ENCODE measurements around the gene SPDYE1. TPM values are rescaled to one million over a fixed set of nuclear protein-coding genes. Genes with fewer than 3 reads are reported as not detected.

Gene SPDYE1
- total RNA-seq, 4 donors from 2014 or later, result 0.11 TPM; not detected in 3

- Histone ChIP-seq H3K36me3 (peaks cover 61 to 95% (median 89%) of the 10 kb centered on the region in 4 donors), H3K27me3 (no peaks in the 10 kb centered on the region), H3K27ac (replicated peaks in 1 of 4) (no peak overlapping the region), H3K9me3 (no peaks in the 10 kb centered on the region), H3K4me1 (peaks cover 0 to 7% (median 3%) of the 10 kb centered on the region in 4 donors), H3K4me3 (no peak overlapping the region)
- 93% methylated on average over 30 of the region's 30 CpGs for WGBS
- TF ChIP-seq POLR2AphosphoS5 (IDR thresholded peaks at IDR 0.05) (no peak), POLR2A (IDR thresholded peaks at IDR 0.05; ENCODE audit: low read depth) (no peak), EP300 (IDR thresholded peaks at IDR 0.05) (no peak)
- TF ChIP-seq, protein P1, sequence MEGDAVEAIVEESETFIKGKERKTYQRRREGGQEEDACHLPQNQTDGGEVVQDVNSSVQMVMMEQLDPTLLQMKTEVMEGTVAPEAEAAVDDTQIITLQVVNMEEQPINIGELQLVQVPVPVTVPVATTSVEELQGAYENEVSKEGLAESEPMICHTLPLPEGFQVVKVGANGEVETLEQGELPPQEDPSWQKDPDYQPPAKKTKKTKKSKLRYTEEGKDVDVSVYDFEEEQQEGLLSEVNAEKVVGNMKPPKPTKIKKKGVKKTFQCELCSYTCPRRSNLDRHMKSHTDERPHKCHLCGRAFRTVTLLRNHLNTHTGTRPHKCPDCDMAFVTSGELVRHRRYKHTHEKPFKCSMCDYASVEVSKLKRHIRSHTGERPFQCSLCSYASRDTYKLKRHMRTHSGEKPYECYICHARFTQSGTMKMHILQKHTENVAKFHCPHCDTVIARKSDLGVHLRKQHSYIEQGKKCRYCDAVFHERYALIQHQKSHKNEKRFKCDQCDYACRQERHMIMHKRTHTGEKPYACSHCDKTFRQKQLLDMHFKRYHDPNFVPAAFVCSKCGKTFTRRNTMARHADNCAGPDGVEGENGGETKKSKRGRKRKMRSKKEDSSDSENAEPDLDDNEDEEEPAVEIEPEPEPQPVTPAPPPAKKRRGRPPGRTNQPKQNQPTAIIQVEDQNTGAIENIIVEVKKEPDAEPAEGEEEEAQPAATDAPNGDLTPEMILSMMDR (IDR thresholded peaks at IDR 0.05), result no peak
- intact Hi-C loops (cut with DNase I), result no loop called here
- DNase-seq (ENCODE audit: extremely low spot score), result no peak
These were observed 60.4 kb downstream of the SPDYE1 start for GRCh38 chr7:44057849-44058758.

DNA sequence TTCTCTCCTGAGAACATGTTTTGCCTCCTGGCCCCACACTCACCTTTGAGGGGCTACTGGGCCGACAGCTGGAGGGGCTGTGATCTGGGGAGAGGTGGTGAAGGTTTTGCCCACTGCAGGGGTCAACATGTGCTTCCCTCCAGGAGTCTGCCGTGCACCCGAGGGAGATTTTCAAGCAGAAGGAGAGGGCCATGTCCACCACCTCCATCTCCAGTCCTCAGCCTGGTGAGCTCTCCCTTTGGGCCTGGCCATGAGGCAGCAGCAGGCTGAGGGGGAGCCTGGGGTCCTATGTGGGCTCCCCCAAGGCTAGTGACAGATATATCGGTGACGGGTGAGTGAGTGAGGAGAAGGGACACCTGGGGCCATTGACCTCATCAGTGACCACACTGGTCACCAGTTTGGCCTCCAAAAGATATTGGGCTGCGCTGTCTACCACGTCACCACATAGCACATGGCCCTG, 61.1 kb downstream of the SPDYE1 start:
- Histone ChIP-seq H3K9me3 (no peaks in the 10 kb centered on the region), H3K4me3 (no peak overlapping the region), H3K27me3 (no peaks in the 10 kb centered on the region), H3K36me3 (peaks cover 58 to 88% (median 83%) of the 10 kb centered on the region in 4 donors), H3K4me1 (peaks cover 0 to 14% (median 4%) of the 10 kb centered on the region in 4 donors), H3K27ac (replicated peaks in 1 of 4) (no peak overlapping the region)
- intact Hi-C loops (cut with DNase I), result no loop called here
- no peak for DNase-seq (ENCODE audit: extremely low spot score)
- TF ChIP-seq, protein P1 (IDR thresholded peaks at IDR 0.05), result no peak
- no peak for TF ChIP-seq POLR2A (IDR thresholded peaks at IDR 0.05; ENCODE audit: low read depth)
- TF ChIP-seq POLR2AphosphoS5 (IDR thresholded peaks at IDR 0.05), result no peak
- no peak for TF ChIP-seq EP300 (IDR thresholded peaks at IDR 0.05)
- WGBS, result 89% methylated on average over 7 of the region's 7 CpGs

- Histone ChIP-seq H3K27ac (replicated peaks in 1 of 4) (no peak overlapping the region), H3K9me3 (no peaks in the 10 kb centered on the region), H3K4me1 (peaks cover 0 to 21% (median 9%) of the 10 kb centered on the region in 4 donors), H3K36me3 (peaks cover 58 to 81% (median 77%) of the 10 kb centered on the region in 4 donors), H3K4me3 (no peak overlapping the region), H3K27me3 (no peaks in the 10 kb centered on the region)
- intact Hi-C loops (cut with DNase I), result no loop called here
- TF ChIP-seq POLR2A (IDR thresholded peaks at IDR 0.05; ENCODE audit: low read depth), result no peak
- no peak for TF ChIP-seq POLR2AphosphoS5 (IDR thresholded peaks at IDR 0.05)
- TF ChIP-seq EP300 (IDR thresholded peaks at IDR 0.05), result no peak
- TF ChIP-seq, protein P1 (IDR thresholded peaks at IDR 0.05), result no peak
- 84% methylated on average over 8 of the region's 14 CpGs for WGBS
- no peak for DNase-seq (ENCODE audit: extremely low spot score)
These were observed 61.8 kb downstream of the SPDYE1 start for GRCh38 chr7:44059219-44060090.

Other genes starting within 250 kb of the SPDYE1 start
- gene BLVRA, start 239.2 kb upstream of the SPDYE1 start, total RNA-seq, result 100 to 1,000 TPM in 1 of 4 donors, 10 to 100 TPM in 3; 84.8 to 102 (median 92.8) TPM
- 10 to 100 TPM; 72.2 to 93.3 (median 76.2) TPM for gene MRPS24, start 128.4 kb upstream of the SPDYE1 start, total RNA-seq
- gene URGCP, start 91.3 kb upstream of the SPDYE1 start, total RNA-seq, result 10 to 100 TPM; 27.0 to 51.3 (median 40.0) TPM
- gene UBE2D4, start 71.5 kb upstream of the SPDYE1 start, total RNA-seq, result 10 to 100 TPM; 20.1 to 36.4 (median 26.3) TPM
- gene DBNL, start 46.8 kb downstream of the SPDYE1 start, total RNA-seq, result 100 to 1,000 TPM in 3 of 4 donors, 10 to 100 TPM in 1; 93.9 to 122 (median 115) TPM
- gene PGAM2, start 67.7 kb downstream of the SPDYE1 start, total RNA-seq, result 1 to 10 TPM in 1 of 4 donors, under 1 TPM in 2, not detected in 1; 0.52 to 1.8 (median 0.66) TPM
- gene POLM, start 84.6 kb downstream of the SPDYE1 start, total RNA-seq, result 10 to 100 TPM; 12.4 to 32.3 (median 26.5) TPM
- 100 to 1,000 TPM in 3 of 4 donors, 10 to 100 TPM in 1; 71.0 to 234 (median 156) TPM for gene AEBP1, start 106.4 kb downstream of the SPDYE1 start, total RNA-seq
- gene POLD2, start 125.7 kb downstream of the SPDYE1 start, total RNA-seq, result 10 to 100 TPM; 33.6 to 71.2 (median 55.9) TPM
- not detected for gene MYL7, start 143.4 kb downstream of the SPDYE1 start, total RNA-seq
- gene GCK, start 191.5 kb downstream of the SPDYE1 start, total RNA-seq, result 1 to 10 TPM in 3 of 4 donors, under 1 TPM in 1; 0.75 to 2.8 (median 1.2) TPM
- gene YKT6, start 203.1 kb downstream of the SPDYE1 start, total RNA-seq, result 10 to 100 TPM; 49.8 to 79.5 (median 64.4) TPM